ENCODE results near the gene RAPGEF6. TPM values are rescaled to one million over a fixed set of nuclear protein-coding genes. Genes with fewer than 3 reads are reported as not detected.

Gene RAPGEF6
- total RNA-seq, 1 donor from 2014 or later = 8.6 TPM

DNA sequence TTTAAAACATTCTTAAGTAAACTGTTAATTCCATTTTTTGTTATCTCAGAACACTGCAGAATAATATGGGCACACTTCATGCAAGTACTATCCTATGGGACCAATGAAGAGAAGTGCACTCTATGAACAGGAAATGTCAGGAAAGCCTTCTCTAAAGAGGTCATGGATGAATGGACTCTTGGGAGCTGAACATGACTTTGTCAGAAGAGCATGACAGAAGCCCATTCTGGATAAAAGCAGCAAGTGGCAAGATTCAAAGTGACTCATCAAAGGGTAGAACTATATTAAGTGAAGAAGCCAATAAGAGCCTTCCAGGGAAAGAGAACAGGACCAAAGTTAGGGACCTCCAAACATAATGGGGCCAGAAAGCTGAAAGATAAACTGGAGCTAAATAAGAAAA lies 94.0 kb downstream of the RAPGEF6 start:
- no peak for ATAC-seq

DNA sequence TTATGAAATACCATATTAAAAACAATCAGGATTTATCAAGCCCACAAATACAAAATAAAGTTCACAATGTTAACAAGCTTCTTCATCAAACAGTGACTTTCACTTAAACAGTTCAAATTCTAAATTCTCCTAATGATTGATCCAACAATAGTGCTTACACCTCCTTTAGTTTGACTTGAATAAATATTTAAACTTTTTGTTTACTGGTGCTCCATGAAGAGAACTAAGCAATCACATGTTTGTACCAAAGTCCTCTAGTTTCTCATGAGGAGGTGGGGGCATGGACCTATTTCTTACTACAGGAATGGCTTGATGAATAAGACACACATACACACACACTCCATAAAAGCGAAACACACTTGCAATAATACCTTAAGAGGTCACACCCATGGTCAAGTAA lies 95.8 kb downstream of the RAPGEF6 start:
- ATAC-seq = no peak

GRCh38 chr5:131538177-131538593 lies 96.8 kb downstream of the RAPGEF6 start:
- ATAC-seq = peak; percentile 91

GRCh38 chr5:131536850-131537448 lies 98.1 kb downstream of the RAPGEF6 start:
- ATAC-seq = no peak

DNA sequence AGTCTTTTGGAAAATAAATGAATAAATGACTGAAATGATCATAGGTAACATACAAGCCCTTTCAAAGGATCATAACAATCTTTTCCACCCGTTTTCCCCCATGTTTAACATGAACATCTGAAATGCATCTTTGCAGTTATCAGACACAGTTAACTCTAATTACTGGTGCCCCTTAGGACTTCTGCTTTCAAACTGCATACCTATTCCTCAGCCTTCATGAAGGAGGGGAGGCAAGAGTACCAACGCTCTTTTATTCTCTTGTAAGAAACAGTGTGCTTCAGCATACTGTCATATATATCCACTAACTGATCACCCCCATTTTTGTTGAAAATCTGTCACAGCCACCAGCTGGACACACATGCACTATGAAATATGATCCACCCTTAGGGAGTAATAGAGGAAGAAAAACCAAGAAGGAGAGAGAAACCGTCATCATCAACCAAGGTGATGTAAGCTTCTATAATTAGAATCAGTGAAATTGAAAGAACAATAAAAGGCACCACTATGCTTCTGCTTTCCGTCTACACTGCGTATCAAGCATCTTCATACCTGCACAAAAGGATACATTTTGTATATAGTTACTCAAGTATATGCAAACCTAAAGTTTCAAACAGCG lies 98.7 kb downstream of the RAPGEF6 start:
- peak; percentile 29 for ATAC-seq

GRCh38 chr5:131534974-131535373 lies 100.1 kb downstream of the RAPGEF6 start:
- ATAC-seq = no peak

DNA sequence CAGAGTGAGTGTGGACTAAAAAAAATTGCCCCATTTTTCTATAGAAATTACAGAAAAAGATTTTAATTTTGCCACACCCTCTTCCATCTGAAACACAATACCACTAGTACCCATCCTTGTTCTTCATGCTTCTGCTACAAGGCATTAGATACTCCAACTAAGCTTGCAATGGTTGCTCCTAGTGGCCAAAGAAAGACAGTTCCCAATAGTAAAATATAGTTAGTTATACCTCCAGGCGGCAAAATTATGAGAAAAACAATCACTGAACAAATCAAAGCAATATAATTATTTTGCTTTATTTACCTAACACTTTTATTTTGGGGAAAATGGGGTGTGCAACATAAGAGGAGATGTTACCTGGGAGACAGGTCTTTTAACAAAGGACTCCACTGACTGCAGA lies 101.2 kb downstream of the RAPGEF6 start:
- no peak for ATAC-seq

- ATAC-seq = no peak
Observed at GRCh38 chr5:131532031-131532640, 102.9 kb downstream of the RAPGEF6 start.

GRCh38 chr5:131530706-131531331 lies 104.2 kb downstream of the RAPGEF6 start:
- no peak for ATAC-seq

- ATAC-seq = no peak
Observed at GRCh38 chr5:131528682-131529081, 106.3 kb downstream of the RAPGEF6 start.

GRCh38 chr5:131525805-131526204 lies 109.2 kb downstream of the RAPGEF6 start:
- ATAC-seq = no peak

DNA sequence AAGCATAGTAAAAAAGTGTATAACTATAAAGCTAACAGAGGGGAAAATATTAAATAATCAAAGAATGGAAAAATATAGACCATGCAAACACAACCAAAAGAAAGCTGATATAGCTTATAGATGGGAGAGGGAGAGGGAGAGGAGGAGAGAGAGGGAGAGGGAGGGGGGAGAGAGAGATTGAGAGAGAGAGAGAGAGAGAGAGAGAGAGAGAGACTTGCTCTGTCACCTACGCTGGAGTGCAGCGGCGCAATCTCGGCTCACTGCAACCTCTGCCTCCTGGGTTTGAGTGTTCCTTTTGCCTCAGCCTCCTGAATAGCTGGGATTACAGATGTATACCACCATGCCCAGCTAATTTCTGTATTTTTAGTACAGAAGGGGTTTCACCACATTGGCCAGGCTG lies 110.6 kb downstream of the RAPGEF6 start:
- no peak for ATAC-seq

DNA sequence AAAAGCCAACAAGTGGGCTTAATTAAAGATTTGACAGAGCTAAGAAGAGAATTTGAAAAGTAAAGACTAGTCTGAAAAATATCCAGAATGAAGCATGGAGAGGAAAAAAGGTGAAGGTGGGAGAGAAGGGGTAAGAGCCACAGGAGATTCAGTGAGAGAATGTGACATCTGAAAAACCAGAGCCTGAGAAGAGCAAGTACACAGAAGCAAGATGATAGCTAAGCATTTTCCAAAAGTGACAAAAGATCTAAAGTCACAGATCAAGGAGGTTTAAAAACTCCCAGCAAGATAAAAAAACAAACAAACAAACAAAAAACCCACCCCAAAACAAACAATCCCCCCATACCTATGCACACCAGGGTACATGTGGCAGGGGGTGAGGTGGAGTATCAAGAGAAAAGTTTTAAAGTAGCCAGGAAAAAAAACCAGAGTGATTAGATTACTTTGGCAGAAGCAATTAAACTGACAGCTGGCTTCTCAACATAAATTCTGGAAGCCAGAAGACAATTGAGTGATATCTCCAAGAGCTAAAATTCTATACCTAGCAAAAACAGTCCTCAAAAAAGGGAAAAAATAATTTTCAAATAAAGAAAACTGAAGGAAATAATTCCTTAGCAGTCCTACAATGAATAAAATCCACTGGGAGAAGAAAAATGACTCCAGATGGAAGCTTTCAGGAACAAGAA lies 111.4 kb downstream of the RAPGEF6 start:
- no peak for ATAC-seq

DNA sequence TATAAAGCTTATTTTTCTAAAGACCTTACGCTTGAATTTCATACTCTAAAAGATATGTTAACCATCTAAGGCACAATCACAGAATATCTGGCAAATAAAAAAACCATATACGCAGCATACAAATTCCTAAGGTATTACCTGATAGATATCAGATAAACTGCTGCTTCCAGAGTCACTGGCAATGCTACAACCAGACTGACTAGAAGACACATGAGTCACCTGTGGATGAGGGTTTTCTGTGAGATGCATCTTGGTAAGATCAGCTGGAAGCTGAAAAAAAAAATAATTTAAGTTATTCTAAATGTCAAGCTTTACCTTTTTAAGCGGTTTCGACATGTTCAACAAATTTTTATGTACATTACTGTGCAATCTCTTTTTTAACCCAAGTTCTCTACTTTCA lies 113.8 kb downstream of the RAPGEF6 start:
- ATAC-seq = no peak

DNA sequence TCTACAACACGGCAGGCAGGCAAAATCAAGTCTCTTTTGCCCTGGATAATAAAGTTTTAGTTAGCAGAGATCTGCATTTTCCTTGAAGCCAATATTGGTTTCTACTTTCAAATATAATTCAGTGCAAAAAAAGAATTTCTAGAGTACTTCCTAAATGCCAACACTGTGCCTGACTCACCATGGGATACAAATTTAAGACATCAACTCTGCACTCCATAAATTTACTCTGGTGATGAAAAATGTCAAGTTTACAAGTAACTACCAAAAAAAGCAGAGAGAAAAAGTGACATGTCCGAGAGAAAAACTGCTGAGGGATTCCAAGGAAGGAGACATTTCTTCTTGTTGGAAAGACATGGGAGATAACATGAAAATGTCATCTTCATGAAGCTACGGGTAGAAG lies 119.7 kb downstream of the RAPGEF6 start:
- no peak for ATAC-seq

DNA sequence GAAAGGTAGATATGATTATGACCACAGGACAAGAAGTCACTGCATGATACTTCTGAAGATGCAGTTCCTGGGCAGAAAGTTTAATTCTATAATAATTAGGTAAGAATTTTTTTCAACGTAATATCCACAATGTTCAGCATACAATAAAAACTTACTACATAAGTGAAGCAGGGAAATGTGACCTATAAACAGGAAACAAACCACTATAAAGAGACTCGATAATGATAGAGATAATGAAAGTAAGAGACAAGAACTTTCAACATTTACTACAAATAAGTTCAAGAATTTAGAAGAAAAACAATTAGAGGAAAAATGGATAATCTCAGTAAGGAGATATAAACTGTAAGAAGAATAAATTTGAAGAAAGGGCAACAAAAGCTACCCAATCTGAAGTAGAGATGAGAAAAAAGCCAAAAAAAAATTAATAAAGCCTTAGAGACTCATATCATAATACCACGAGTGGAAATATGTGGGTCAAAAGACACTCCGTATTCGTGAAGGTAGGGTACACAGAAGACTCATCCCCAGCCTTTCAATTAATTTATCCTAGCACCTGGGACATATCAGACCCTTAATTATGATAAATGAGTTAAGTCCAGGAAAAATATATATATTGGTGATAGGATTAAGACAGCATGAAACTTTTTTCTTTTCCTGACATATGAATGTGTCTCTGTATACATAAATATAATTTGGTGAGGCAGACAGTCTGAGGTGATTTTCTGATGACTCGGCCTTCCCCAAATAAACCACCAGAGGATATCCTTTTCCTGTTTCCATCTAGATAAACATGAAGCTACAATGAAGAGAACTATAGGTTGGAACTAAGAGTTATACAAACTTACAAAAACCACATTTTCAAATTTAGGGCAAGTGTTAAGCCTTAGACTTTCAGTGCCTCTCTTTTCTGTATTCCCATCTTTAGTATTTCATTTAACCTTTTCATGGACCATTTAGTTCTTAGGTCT lies 120.4 kb downstream of the RAPGEF6 start:
- ATAC-seq = no peak

GRCh38 chr5:131513780-131514179 lies 121.2 kb downstream of the RAPGEF6 start:
- no peak for ATAC-seq

DNA sequence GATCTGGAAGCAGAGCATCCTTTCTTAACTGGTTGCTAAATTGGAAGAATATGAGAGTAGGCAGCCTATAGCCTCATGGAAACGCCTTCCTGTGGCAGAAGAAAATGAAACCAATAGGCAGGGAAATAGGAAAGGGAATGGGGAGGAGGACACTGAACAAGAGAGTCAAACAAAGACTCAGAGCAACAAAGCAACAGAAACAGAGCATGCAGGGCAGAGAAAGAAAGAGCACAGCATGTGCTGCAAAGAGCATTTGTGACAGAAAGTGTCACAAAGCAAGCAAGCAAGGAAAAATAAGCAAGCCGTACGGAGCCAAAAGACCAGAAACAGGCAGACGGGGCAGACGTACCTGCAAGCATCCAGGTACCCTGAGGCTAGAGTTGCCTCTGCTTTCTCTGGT lies 123.1 kb downstream of the RAPGEF6 start:
- ATAC-seq = no peak

DNA sequence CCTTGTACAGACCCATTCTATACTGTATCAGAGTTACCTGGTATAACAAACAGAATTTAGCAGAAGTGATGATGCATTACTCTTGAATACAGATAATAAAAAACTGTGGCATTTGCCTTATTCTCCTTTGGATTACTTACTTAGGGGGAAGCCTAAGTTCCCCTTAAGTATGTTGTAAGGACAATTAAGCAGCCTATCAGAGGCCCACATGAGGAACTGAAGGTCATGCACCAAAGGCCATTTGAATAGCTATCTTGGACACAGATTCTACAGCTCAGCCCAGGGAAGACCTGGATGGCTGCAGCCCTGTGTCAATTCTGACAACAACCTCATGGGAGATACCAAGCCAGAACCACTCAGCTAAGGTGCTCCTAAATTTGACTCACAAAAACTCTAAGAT lies 125.2 kb downstream of the RAPGEF6 start:
- no peak for ATAC-seq

DNA sequence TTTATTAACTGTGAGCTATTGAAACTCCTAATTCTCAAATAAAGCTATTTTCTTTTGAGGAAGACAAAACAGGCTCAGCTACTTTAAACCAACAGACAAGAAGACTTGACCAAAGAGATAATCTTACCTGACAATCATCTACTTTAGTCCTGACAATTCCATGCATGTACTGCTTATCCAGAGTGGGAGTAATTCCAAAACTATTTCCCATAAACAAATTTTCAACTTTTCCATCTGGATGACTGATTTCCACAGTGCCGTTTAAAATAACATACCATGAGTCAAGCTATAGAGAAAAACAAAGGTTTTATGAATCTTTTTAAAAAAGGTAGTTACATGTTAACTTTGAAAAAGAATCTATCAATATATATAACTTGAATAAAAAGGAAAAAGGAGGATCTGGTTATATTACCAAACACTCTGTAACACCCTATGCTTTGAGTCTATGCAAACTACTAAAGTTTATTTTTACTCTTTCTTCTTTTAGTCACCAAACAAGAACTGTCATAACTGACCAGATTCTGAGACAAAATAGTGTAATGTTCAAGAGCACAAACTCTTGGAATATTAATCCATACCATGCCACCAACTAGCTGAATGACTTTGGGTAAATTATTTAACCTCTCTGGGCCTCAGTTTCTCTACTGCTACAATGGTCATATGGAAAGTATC lies 129.7 kb downstream of the RAPGEF6 start:
- ATAC-seq = no peak

- no peak for ATAC-seq
Observed at GRCh38 chr5:131496400-131496713, 138.7 kb downstream of the RAPGEF6 start.
